ENCODE results near the gene LAMA2. TPM values are rescaled to one million over a fixed set of nuclear protein-coding genes. Genes with fewer than 3 reads are reported as not detected.

The LAMA2 gene
- total and polyA plus RNA-seq, 10 donors, result 0.83 to 66.6 (median 18.8) TPM

DNA sequence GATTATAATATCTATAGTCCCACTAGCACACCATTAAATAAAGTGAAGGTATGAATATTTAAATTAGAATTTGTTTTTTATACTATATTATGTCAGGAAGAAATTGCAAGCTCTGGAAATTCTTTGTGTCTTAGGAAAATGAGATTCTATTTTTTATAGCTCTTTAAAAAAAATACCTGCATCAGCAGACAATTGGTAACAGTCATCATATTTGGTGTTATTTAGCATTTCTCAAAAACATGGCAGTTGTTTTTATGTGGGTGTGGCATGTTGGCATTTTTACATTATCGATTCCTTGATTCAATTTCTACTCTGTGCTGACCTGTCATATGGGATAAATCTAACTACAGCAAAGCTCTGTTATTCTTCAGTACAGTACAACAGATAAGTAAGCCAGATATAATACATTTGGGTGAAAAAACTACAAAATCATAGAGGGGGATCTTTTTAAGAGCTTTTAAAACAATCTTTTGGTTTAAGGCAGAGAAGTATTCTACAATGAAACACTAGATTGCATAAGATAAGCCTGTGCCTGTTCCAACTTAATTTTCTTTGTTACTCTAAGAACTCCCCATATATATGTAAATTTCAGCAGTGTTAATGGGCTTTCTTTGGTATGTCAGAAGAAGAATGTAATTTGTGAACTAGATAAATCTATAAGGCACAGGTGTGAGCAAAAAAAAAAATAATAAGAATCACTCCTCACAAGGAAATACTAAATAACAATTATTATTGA is 71.5 kb downstream of the LAMA2 start:
- no peak for TF ChIP-seq POLR2A (IDR thresholded peaks at IDR 0.05)
- TF ChIP-seq POLR2AphosphoS5 (IDR thresholded peaks at IDR 0.05), result no peak
- TF ChIP-seq, protein P1, sequence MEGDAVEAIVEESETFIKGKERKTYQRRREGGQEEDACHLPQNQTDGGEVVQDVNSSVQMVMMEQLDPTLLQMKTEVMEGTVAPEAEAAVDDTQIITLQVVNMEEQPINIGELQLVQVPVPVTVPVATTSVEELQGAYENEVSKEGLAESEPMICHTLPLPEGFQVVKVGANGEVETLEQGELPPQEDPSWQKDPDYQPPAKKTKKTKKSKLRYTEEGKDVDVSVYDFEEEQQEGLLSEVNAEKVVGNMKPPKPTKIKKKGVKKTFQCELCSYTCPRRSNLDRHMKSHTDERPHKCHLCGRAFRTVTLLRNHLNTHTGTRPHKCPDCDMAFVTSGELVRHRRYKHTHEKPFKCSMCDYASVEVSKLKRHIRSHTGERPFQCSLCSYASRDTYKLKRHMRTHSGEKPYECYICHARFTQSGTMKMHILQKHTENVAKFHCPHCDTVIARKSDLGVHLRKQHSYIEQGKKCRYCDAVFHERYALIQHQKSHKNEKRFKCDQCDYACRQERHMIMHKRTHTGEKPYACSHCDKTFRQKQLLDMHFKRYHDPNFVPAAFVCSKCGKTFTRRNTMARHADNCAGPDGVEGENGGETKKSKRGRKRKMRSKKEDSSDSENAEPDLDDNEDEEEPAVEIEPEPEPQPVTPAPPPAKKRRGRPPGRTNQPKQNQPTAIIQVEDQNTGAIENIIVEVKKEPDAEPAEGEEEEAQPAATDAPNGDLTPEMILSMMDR (IDR thresholded peaks at IDR 0.05 in 8 of 11, conservative IDR thresholded peaks at IDR 0.05 in 3 of 11), result no peak
- Histone ChIP-seq H3K4me1 (no peaks in the 10 kb centered on the region), H3K9me3 (no peaks in the 10 kb centered on the region), H3K27ac (no peak overlapping the region), H3K36me3 (no peaks in the 10 kb centered on the region), H3K27me3 (replicated peaks in 1 of 7) (no peaks in the 10 kb centered on the region), H3K4me3 (no peak overlapping the region)
- intact Hi-C loops (cut with DNase I; ENCODE audit: low total_unique reads), result no loop called here
- WGBS, 5 donors, result 79 to 89% (median 87%) methylated on average over 1 of the region's 1 CpG
- DNase-seq, result no peak

- Histone ChIP-seq H3K27me3 (replicated peaks in 1 of 7) (no peaks in the 10 kb centered on the region), H3K9me3 (no peaks in the 10 kb centered on the region), H3K36me3 (no peaks in the 10 kb centered on the region), H3K27ac (no peak overlapping the region), H3K4me3 (no peak overlapping the region), H3K4me1 (no peaks in the 10 kb centered on the region)
- TF ChIP-seq, protein P1 (IDR thresholded peaks at IDR 0.05 in 8 of 11, conservative IDR thresholded peaks at IDR 0.05 in 3 of 11), result no peak
- TF ChIP-seq POLR2A (IDR thresholded peaks at IDR 0.05) (no peak), POLR2AphosphoS5 (IDR thresholded peaks at IDR 0.05) (no peak)
- WGBS, 5 donors, result 38 to 55% (median 41%) methylated on average over 2 of the region's 2 CpGs
- no peak for DNase-seq
- intact Hi-C loops (cut with DNase I; ENCODE audit: low total_unique reads), result no loop called here
Measured at GRCh38 chr6:128963561-128963960, 80.6 kb downstream of the LAMA2 start.

DNA sequence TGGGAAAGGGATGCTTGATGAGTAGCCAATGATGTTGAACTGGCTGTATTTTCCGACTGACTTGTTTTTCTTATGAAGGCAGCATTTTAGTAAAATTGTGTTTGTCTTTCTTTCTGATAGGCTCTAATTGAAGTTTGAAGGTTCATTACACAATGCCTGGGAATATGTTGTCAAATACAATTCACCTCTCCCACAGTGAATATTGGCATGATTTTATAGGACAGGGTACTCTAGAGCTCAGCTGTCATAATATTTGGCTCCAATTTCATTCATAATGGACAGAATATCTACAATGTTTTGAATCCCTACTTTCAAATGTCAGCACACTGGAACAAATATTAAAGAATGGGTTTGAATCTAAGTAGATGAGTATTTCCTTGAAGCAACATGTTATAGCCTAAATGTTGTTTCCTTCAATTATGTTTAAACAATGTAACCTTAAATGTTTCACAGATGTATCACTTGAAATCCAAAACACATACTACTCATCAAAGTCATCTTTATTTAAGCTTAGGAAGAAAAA is 81.4 kb downstream of the LAMA2 start:
- TF ChIP-seq POLR2AphosphoS5 (IDR thresholded peaks at IDR 0.05) (no peak), POLR2A (IDR thresholded peaks at IDR 0.05) (no peak)
- TF ChIP-seq, protein P1 (IDR thresholded peaks at IDR 0.05 in 8 of 11, conservative IDR thresholded peaks at IDR 0.05 in 3 of 11), result no peak
- H3K4me1 ChIP-seq, result no peaks in the 10 kb centered on the region
- no peak for DNase-seq
- H3K9me3 ChIP-seq, result no peaks in the 10 kb centered on the region
- no peaks in the 10 kb centered on the region for H3K27me3 ChIP-seq (replicated peaks in 1 of 7)
- no peak overlapping the region for H3K27ac ChIP-seq
- H3K36me3 ChIP-seq, result no peaks in the 10 kb centered on the region
- intact Hi-C loops (cut with DNase I; ENCODE audit: low total_unique reads), result no loop called here
- no peak overlapping the region for H3K4me3 ChIP-seq
- WGBS, 5 donors, result 76 to 94% (median 84%) methylated on average over 1 of the region's 1 CpG

DNA sequence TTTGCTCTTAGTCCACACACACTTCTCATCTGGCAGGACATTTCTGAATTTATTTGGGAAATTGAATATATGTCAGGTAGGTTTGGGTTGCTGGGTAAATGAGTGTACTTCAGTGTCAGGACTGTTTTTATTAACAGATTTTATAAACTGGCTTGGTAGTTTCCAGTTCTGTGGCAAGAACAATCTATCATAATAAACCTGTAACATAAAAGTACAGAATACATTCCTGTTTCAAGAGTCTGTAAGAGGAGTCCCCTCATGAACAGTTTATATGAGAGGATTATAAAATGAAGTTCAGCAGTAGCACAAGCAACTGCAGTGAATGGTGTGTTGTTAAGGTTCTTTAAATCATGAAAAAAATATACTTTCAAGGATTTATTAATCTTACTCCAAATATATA is 81.8 kb downstream of the LAMA2 start:
- H3K36me3 ChIP-seq, result no peaks in the 10 kb centered on the region
- H3K27me3 ChIP-seq (replicated peaks in 1 of 7), result no peaks in the 10 kb centered on the region
- intact Hi-C loops (cut with DNase I; ENCODE audit: low total_unique reads), result no loop called here
- no peak for TF ChIP-seq POLR2AphosphoS5 (IDR thresholded peaks at IDR 0.05)
- TF ChIP-seq POLR2A (IDR thresholded peaks at IDR 0.05), result no peak
- TF ChIP-seq, protein P1 (IDR thresholded peaks at IDR 0.05 in 8 of 11, conservative IDR thresholded peaks at IDR 0.05 in 3 of 11), result no peak
- H3K9me3 ChIP-seq, result no peaks in the 10 kb centered on the region
- no peak overlapping the region for H3K27ac ChIP-seq
- DNase-seq, result no peak
- no peaks in the 10 kb centered on the region for H3K4me1 ChIP-seq
- H3K4me3 ChIP-seq, result no peak overlapping the region

All from spleen (tissue), 11 donors.